HG03045 (cell line): Measurements from ENCODE around the gene OPTN.
"Not testable (repeated sequence)": the region's sequence is repeated elsewhere in the genome, so short reads cannot be mapped to it uniquely, and the experiment has no call there.

Experiments used
- ATAC-seq: cut with Tn5 transposase; IDR thresholded peaks from one replicate; pipeline ENCODE4 v1.9.1; 2021; ENCODE audit warnings: mild to moderate bottlenecking, moderate library complexity; ENCODE audit not compliant: unreplicated experiment

Gene OPTN

GRCh38 chr10:13118784-13119410 is 18.9 kb downstream of the OPTN start:
- ATAC-seq = no peak

- no peak for ATAC-seq
These were observed 21.0 kb downstream of the OPTN start for GRCh38 chr10:13120786-13121499.

GRCh38 chr10:13121500-13121854 is 21.5 kb downstream of the OPTN start:
- ATAC-seq = no peak

- ATAC-seq = no peak
These were observed 36.7 kb downstream of the OPTN start for GRCh38 chr10:13136651-13137050.

- ATAC-seq = no peak
These were observed 39.2 kb downstream of the OPTN start for GRCh38 chr10:13139150-13139549.

GRCh38 chr10:13139676-13140075 is 39.7 kb downstream of the OPTN start:
- no peak for ATAC-seq

GRCh38 chr10:13140627-13141190 is 40.7 kb downstream of the OPTN start:
- no peak for ATAC-seq

GRCh38 chr10:13143766-13144165 is 43.8 kb downstream of the OPTN start:
- ATAC-seq = no peak

- no peak for ATAC-seq
These were observed 44.9 kb downstream of the OPTN start for GRCh38 chr10:13144814-13145213.

- ATAC-seq = no peak
These were observed 46.4 kb downstream of the OPTN start for GRCh38 chr10:13146379-13146778.

- no peak for ATAC-seq
These were observed 47.2 kb downstream of the OPTN start for GRCh38 chr10:13147161-13147560.

- no peak for ATAC-seq
These were observed 52.3 kb downstream of the OPTN start for GRCh38 chr10:13152296-13152695.

GRCh38 chr10:13155860-13156259 is 55.9 kb downstream of the OPTN start:
- not testable (repeated sequence) for ATAC-seq

GRCh38 chr10:13158401-13158800 is 58.4 kb downstream of the OPTN start:
- ATAC-seq = no peak

GRCh38 chr10:13160934-13161856 is 61.2 kb downstream of the OPTN start, which contains the start of gene MCM10:
Gene MCM10 (plus strand): TSS chr10:13161558. CDS start chr10:13164203, 2,645 bp downstream.
- ATAC-seq = peak; percentile 100

GRCh38 chr10:13161857-13162271 is 61.9 kb downstream of the OPTN start:
- ATAC-seq = no peak

GRCh38 chr10:13163859-13164258 is 63.9 kb downstream of the OPTN start:
- no peak for ATAC-seq

GRCh38 chr10:13165177-13165576 is 65.2 kb downstream of the OPTN start:
- no peak for ATAC-seq

- ATAC-seq = no peak
These were observed 67.6 kb downstream of the OPTN start for GRCh38 chr10:13167568-13167967.

GRCh38 chr10:13168781-13169180 is 68.8 kb downstream of the OPTN start:
- no peak for ATAC-seq

GRCh38 chr10:13173616-13174015 is 73.7 kb downstream of the OPTN start:
- no peak for ATAC-seq
